Eye (tissue), 1 donor: ENCODE data around the gene KRT38.

Experiments
- DNase-seq: peaks from one replicate; pipeline ENCODE4 v3.0.0-alpha.2; 2015

Gene KRT38

GRCh38 chr17:41393826-41394225, 47.0 kb downstream of the KRT38 start:
- no peak for DNase-seq

- no peak for DNase-seq
Observed at GRCh38 chr17:41393294-41393693, 47.5 kb downstream of the KRT38 start.

- no peak for DNase-seq
Observed at GRCh38 chr17:41392278-41392677, 48.5 kb downstream of the KRT38 start.

- DNase-seq = no peak
Observed at GRCh38 chr17:41391535-41391934, 49.2 kb downstream of the KRT38 start.

GRCh38 chr17:41390411-41390938, 50.3 kb downstream of the KRT38 start:
- DNase-seq = no peak

GRCh38 chr17:41387670-41388069, 53.1 kb downstream of the KRT38 start:
- no peak for DNase-seq

GRCh38 chr17:41386227-41386626, 54.6 kb downstream of the KRT38 start:
- no peak for DNase-seq
